SK-N-MC (cell line): ENCODE data around the gene GRM7.

Experiments
- EZH2 ChIP-seq: fragments of 200-600 bp; sonication (generic); IDR thresholded peaks from one replicate; pipeline ENCODE4 v1.6.1; 2017; ENCODE audit warnings: antibody characterized with exemption
- FOXP2 ChIP-seq: optimal IDR thresholded peaks from 2 replicates; pipeline ENCODE3; 2011; ENCODE audit warnings: mild to moderate bottlenecking, moderate library complexity; ENCODE audit not compliant: insufficient read depth; ENCODE audit errors: extremely low read length, control extremely low read depth
- POLR2AphosphoS5 ChIP-seq: IDR thresholded peaks from 2 replicates; pipeline ENCODE4 v1.6.1; 2012; ENCODE audit warnings: mild to moderate bottlenecking, low read depth, low read length, borderline replicate concordance

DNA sequence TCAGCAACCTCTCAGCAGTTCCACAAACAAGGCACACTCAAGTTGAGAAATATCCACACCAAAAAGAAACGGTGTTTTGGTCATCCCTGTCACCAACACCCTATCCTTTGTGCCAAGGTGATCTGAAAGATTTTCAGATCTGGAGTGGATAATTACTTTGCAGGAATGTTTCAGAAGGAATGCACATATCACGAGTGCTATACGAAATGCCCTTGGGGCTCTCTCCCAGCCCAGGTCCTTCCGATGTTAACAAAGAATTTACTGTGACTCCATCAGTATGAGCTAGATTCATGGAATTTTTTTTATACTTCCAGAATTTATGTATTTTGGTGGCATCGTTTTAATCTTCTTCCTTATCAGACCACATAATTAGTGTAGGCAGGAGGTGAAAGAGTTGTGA lies 105.0 kb downstream of the GRM7 start:
- no peak for TF ChIP-seq EZH2
- TF ChIP-seq POLR2AphosphoS5 = no peak
- no peak for TF ChIP-seq FOXP2
